Left lung (tissue), 10 donors: ENCODE measurements around the gene ARNT2. TPM values are rescaled to one million over a fixed set of nuclear protein-coding genes. Genes with fewer than 3 reads are reported as not detected.

Experiments
- ATAC-seq: fragments of 200-7000 bp; cut with Tn5 transposase; one replicate; pipeline ENCODE4 v1.9.1; 2020; ENCODE audit warnings: moderate library complexity
- DNase-seq, 4 donors: peaks; one replicate each; pipeline ENCODE4 v3.0.0-alpha.2; 2013 to 2020
- H3K27ac ChIP-seq, 2 donors: fragments of 200-600 bp; sonication (generic) in 1 of 2; one replicate each; pipeline versions ENCODE4 v1.5.0 to v1.8.0; 2020 to 2021
- H3K27me3 ChIP-seq, 2 donors: fragments of 200-600 bp; sonication (generic) in 1 of 2; one replicate each; pipeline versions ENCODE4 v1.5.0 to v1.8.0; 2020 to 2021
- H3K36me3 ChIP-seq, 2 donors: fragments of 200-600 bp; sonication (generic) in 1 of 2; one replicate each; pipeline versions ENCODE4 v1.5.0 to v1.8.0; 2020 to 2021
- H3K4me1 ChIP-seq, 2 donors: fragments of 200-600 bp; one replicate each; pipeline ENCODE4 v1.8.0; 2021
- H3K4me3 ChIP-seq, 2 donors: fragments of 200-600 bp; sonication (generic) in 1 of 2; one replicate each; pipeline versions ENCODE4 v1.5.0 to v1.8.0; 2020 to 2021; ENCODE audit warnings: mild to moderate bottlenecking in 1 of 2
- H3K9me3 ChIP-seq, 2 donors: fragments of 200-600 bp; sonication (generic) in 1 of 2; one replicate each; pipeline versions ENCODE4 v1.5.0 to v1.8.0; 2020 to 2021
- intact Hi-C, 2 donors: fragments of 100-400 bp; cut with DNase I; formaldehyde crosslinking; loops; one replicate each; pipeline versions ENCODE4 v1.11.2 to v1.14.2; 2022
- polyA plus RNA-seq, 6 donors: library from polyadenylated mRNA; unstranded; fragments of 120-200 nt; gene quantifications; one replicate each; pipeline ENCODE4 v1.2.1, GENCODE V29; 2013; ENCODE audit not compliant: insufficient read length in 6 of 6
- total RNA-seq, 2 donors: library from RNA; stranded (reverse); fragmentation: NEBNext Ultra II Directional; extraction: Animal tissue kit (Norgen Biotek cat#: 25700); gene quantifications; one replicate each; pipeline ENCODE4 v1.2.1, GENCODE V29; 2021
- TF ChIP-seq, protein P1 (sequence below), 2 donors: fragments of 200-600 bp; sonication (generic) in 1 of 2; IDR thresholded peaks; one replicate each; pipeline versions ENCODE4 v1.5.0 to v1.8.0; 2021; ENCODE audit warnings: antibody characterized with exemption in 2 of 2
- donor health status: DM: no; HTN: yes; CAD: no.
- donor health status: DM: no; HTN: no; CAD: no.

ARNT2 gene
- total and polyA plus RNA-seq, 8 donors = 9.7 to 50.8 (median 33.7) TPM

GRCh38 chr15:80457896-80458295 is 53.7 kb downstream of the ARNT2 start:
- ATAC-seq (no peak), DNase-seq (no peak)
- Histone ChIP-seq H3K27me3 (peaks cover 0 to 17% of the 10 kb centered on the region in 2 donors), H3K9me3 (no peaks in the 10 kb centered on the region), H3K4me1 (peaks cover 9 to 24% of the 10 kb centered on the region in 2 donors), H3K4me3 (no peak overlapping the region), H3K36me3 (no peaks in the 10 kb centered on the region), H3K27ac (no peak overlapping the region)
- TF ChIP-seq, protein P1, sequence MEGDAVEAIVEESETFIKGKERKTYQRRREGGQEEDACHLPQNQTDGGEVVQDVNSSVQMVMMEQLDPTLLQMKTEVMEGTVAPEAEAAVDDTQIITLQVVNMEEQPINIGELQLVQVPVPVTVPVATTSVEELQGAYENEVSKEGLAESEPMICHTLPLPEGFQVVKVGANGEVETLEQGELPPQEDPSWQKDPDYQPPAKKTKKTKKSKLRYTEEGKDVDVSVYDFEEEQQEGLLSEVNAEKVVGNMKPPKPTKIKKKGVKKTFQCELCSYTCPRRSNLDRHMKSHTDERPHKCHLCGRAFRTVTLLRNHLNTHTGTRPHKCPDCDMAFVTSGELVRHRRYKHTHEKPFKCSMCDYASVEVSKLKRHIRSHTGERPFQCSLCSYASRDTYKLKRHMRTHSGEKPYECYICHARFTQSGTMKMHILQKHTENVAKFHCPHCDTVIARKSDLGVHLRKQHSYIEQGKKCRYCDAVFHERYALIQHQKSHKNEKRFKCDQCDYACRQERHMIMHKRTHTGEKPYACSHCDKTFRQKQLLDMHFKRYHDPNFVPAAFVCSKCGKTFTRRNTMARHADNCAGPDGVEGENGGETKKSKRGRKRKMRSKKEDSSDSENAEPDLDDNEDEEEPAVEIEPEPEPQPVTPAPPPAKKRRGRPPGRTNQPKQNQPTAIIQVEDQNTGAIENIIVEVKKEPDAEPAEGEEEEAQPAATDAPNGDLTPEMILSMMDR (IDR thresholded peaks at IDR 0.05) = no peak
- intact Hi-C loops = loop anchor here in 1 of 2 donors (5.0 to 10.0 kb wide), 2 partner anchors 117 to 509 kb away; no protein-coding TSS in a partner anchor

GRCh38 chr15:80458580-80458979 is 54.4 kb downstream of the ARNT2 start:
- intact Hi-C loops = loop anchor here in 1 of 2 donors (5.0 to 10.0 kb wide), 2 partner anchors 116 to 509 kb away; no protein-coding TSS in a partner anchor
- no peaks in the 10 kb centered on the region for H3K36me3 ChIP-seq
- no peaks in the 10 kb centered on the region for H3K9me3 ChIP-seq
- no peak overlapping the region for H3K27ac ChIP-seq
- H3K27me3 ChIP-seq = peaks cover 0 to 22% of the 10 kb centered on the region in 2 donors
- peaks cover 9 to 24% of the 10 kb centered on the region in 2 donors for H3K4me1 ChIP-seq
- no peak for DNase-seq
- H3K4me3 ChIP-seq = no peak overlapping the region
- no peak for ATAC-seq
- TF ChIP-seq, protein P1 (IDR thresholded peaks at IDR 0.05) = no peak

DNA sequence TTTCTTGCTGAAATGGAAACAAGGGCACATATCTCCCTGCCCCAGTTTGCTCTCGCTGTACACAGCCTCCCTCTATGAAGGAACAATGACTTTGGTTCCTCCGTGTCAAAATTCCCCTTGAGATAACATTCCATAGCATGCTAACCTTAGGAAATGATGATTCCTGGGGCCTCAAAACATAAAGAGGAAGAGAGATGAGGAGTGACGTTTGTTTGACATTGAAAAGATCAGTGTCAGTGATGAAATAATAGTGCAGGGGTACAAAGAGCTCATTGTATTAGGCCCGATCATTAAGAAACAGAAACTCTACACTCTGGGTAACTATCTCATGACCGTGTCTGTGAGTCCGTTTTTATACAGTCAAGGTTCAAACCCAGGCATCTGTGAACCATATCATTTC is 55.2 kb downstream of the ARNT2 start:
- Histone ChIP-seq H3K36me3 (no peaks in the 10 kb centered on the region), H3K9me3 (no peaks in the 10 kb centered on the region), H3K4me3 (no peak overlapping the region), H3K27ac (no peak overlapping the region), H3K27me3 (peaks cover 0 to 30% of the 10 kb centered on the region in 2 donors), H3K4me1 (peaks cover 9 to 24% of the 10 kb centered on the region in 2 donors)
- TF ChIP-seq, protein P1 (IDR thresholded peaks at IDR 0.05) = no peak
- no peak for DNase-seq
- intact Hi-C loops = loop anchor here in 1 of 2 donors (5.0 to 10.0 kb wide), 2 partner anchors 115 to 508 kb away; no protein-coding TSS in a partner anchor
- no peak for ATAC-seq

GRCh38 chr15:80459818-80460217 is 55.6 kb downstream of the ARNT2 start:
- DNase-seq (no peak), ATAC-seq (no peak)
- TF ChIP-seq, protein P1 (IDR thresholded peaks at IDR 0.05) = no peak
- Histone ChIP-seq H3K36me3 (no peaks in the 10 kb centered on the region), H3K4me1 (peaks cover 9 to 24% of the 10 kb centered on the region in 2 donors), H3K9me3 (no peaks in the 10 kb centered on the region), H3K27me3 (peaks cover 0 to 34% of the 10 kb centered on the region in 2 donors), H3K27ac (no peak overlapping the region), H3K4me3 (no peak overlapping the region)
- intact Hi-C loops = loop anchor here in 1 of 2 donors (5.0 to 10.0 kb wide), 3 partner anchors 115 to 507 kb away; partner anchors contain the start of gene CEMIP

GRCh38 chr15:80461356-80462095 is 57.3 kb downstream of the ARNT2 start:
- Histone ChIP-seq H3K9me3 (no peaks in the 10 kb centered on the region), H3K36me3 (no peaks in the 10 kb centered on the region), H3K27me3 (peaks cover 0 to 45% of the 10 kb centered on the region in 2 donors), H3K27ac (no peak overlapping the region), H3K4me3 (no peak overlapping the region), H3K4me1 (peaks cover 0 to 9% of the 10 kb centered on the region in 2 donors)
- TF ChIP-seq, protein P1 (IDR thresholded peaks at IDR 0.05) = no peak
- ATAC-seq = peak; percentile 43
- intact Hi-C loops = loop anchor here in 1 of 2 donors (5.0 kb wide), 1 partner anchor 316 kb away; the partner anchor contains the start of gene CEMIP
- no peak for DNase-seq
